ENCODE results near the gene IMPACT. TPM values are rescaled to one million over a fixed set of nuclear protein-coding genes. Genes with fewer than 3 reads are reported as not detected.

The IMPACT gene, protein sequence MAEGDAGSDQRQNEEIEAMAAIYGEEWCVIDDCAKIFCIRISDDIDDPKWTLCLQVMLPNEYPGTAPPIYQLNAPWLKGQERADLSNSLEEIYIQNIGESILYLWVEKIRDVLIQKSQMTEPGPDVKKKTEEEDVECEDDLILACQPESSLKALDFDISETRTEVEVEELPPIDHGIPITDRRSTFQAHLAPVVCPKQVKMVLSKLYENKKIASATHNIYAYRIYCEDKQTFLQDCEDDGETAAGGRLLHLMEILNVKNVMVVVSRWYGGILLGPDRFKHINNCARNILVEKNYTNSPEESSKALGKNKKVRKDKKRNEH
- 1 to 10 TPM; 6.7 to 9.3 TPM for total RNA-seq

DNA sequence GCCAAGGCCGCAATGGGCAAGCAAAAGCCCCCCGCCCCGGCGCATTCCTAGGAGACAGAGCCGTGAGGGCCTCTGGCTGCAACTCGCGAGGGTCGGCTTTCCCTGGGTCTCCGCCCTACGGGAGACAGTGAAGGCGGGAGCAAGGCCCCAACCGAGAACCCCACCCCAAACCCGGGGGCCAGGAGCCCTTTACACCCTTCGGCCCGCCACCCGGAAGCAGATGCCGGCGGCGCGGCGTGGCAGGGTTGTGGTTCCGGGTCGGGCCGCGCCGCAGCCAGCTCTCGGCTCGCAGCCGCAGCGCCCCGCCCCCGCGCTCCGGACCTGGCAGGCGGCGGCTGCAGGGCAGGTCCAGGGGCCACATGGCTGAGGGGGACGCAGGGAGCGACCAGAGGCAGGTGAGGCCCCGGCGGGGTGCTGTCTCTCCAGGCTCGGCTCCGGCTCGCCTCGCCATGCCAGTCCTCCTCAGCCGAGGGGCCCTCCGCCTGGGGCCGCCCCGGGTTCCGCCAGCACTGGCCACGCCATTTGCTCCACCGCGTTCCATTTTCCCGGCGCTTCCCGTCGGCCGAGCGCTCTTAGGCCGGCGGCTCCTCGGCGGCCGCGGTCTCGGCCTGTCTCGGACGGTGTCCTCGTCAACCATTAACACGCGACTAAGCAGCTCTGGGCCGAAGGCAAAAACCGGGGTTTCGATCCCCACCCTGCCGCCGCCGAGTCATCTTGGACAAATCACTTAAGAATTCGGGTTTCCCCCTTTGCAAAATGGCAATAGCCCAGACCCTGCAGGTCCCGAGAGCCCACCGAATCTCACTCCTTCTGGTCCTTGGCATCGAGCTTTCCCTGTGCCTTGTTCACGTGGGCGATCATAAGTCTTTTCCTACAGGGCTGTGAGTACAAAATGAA lies at the start of gene IMPACT:
Gene IMPACT (plus strand): TSS at position 273 of the 897 bp plus-strand sequence. CDS start 87 bp downstream, at position 360.
- peaks cover 26% of the 10 kb centered on the region for H3K27me3 Mint-ChIP-seq
- H3K36me3 Mint-ChIP-seq, result peaks cover 25% of the 10 kb centered on the region
- DNase-seq (peak; percentile 78), ATAC-seq (peak; percentile 96)
- H3K27ac Mint-ChIP-seq, result peak within 1 kb of the TSS; percentile 75
- H3K4me3 Mint-ChIP-seq, result peak within 1 kb of the TSS; percentile 82
- peaks cover 19% of the 10 kb centered on the region for H3K4me1 Mint-ChIP-seq
- H3K9me3 Mint-ChIP-seq (ENCODE audit: low read depth), result peaks cover 3% of the 10 kb centered on the region
- CTCF ChIA-PET, result interaction anchor here (0.7 to 1.4 kb wide), 4 partner anchors 10 to 62 kb away, joined by 3 to 5 read pairs (median 4); partner anchors contain the start of gene OSBPL1A

DNA sequence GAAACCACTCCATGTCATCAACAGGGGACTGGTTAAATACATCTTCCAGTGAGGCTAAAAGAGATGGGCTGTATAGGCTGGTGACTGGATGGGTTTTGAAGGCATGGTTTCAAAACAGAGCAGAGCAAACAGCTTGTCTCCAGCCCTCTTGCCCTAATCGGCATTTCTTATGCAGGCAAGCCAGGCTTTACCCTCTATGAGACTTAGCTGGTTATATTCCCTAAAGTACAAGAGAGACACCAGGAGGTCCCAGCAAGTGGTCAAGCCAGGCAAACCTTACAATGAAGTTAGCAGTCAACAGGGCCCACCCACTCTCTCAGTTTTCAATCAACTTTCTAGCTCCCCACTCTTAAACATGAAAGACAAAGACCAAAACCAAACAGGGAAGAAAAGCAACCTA lies 47.9 kb upstream of the IMPACT start:
- Mint-ChIP-seq H3K27me3 (no peaks in the 10 kb centered on the region), H3K27ac (no peak overlapping the region), H3K9me3 (ENCODE audit: low read depth) (no peaks in the 10 kb centered on the region), H3K4me3 (no peak overlapping the region), H3K4me1 (no peaks in the 10 kb centered on the region), H3K36me3 (no peaks in the 10 kb centered on the region)
- DNase-seq (no peak), ATAC-seq (no peak)
- CTCF ChIA-PET, result interaction anchor here (1.3 kb wide), 1 partner anchor 19 kb away, joined by 3 read pairs; no protein-coding TSS in a partner anchor

DNA sequence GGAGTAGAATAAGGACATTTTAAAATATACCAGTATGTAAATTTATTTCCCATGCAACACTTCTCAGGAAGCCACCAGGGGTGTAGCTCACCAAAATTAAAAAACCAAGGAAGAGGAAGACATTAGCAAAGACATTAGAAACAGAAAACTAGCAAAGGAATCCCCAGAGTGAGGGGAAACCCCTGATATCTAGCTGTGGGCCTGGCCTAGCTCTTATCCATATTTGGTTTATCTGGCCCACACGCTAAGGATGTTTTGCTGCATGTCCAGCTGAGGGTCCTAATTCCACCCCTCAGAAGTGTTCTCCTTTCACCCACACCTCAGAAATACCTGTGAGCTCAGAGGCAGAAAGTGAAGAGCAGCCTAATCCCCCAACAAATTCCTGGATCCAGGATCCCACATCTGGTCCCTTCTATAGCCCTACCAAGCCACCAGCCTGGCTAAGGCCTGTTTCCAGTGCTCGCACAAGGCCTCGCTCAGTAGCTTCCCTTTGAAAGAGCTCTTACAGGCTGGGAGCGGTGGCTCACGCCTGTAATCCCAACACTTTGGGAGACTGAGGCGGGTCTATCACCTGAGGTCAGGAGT lies 46.2 kb upstream of the IMPACT start:
- Mint-ChIP-seq H3K4me3 (no peak overlapping the region), H3K36me3 (no peaks in the 10 kb centered on the region), H3K27ac (no peak overlapping the region), H3K27me3 (no peaks in the 10 kb centered on the region), H3K9me3 (ENCODE audit: low read depth) (no peaks in the 10 kb centered on the region), H3K4me1 (no peaks in the 10 kb centered on the region)
- CTCF ChIA-PET, result no interaction called here
- DNase-seq, result no peak
- no peak for ATAC-seq

DNA sequence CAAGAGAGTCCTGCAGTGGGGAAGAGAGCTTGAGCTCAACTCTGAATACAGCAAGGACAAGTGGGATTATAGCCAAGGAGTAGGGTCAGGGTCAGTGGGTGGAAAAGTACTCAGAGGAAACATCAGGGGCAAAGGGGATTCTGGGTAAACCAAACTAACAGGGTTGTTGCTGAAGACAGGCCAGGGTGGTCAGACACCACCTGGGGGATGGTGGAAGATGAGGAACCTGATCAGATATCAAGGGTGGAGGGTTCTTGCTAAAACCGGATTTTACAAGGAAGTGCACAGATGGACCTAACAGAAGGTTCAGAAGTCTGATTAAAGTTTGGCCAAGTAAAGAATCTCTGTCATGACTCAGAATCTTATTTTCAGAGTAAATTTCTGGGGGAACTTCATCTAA lies 45.3 kb upstream of the IMPACT start:
- CTCF ChIA-PET, result no interaction called here
- no peak overlapping the region for H3K4me3 Mint-ChIP-seq
- no peak for ATAC-seq

DNA sequence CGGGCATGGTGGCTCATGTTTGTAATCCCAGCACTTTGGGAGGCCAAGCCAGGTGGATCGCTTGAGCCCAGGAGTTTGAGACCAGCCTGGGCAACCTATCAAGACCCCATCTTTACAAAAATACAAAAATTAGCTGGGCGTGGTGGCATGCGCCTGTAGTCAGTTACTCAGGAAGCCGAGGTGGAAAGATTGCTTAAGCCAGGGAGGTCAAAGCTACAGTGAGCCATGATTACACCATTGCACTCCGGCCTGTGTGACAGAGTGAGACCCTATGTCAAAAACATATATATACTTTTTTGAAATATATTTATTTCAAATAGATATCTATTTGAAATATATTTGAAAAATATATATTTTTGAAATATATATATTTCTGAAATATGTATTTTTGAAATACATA lies 39.8 kb upstream of the IMPACT start:
- no peaks in the 10 kb centered on the region for H3K4me1 Mint-ChIP-seq
- H3K27me3 Mint-ChIP-seq, result peaks cover 6% of the 10 kb centered on the region
- CTCF ChIA-PET, result no interaction called here
- no peak for DNase-seq
- H3K4me3 Mint-ChIP-seq, result no peak overlapping the region
- no peaks in the 10 kb centered on the region for H3K36me3 Mint-ChIP-seq
- no peak overlapping the region for H3K27ac Mint-ChIP-seq
- no peak for ATAC-seq
- no peaks in the 10 kb centered on the region for H3K9me3 Mint-ChIP-seq (ENCODE audit: low read depth)

More for the DNA sequence above, 45.3 kb upstream of the IMPACT start:
- Mint-ChIP-seq H3K4me1 (no peaks in the 10 kb centered on the region), H3K9me3 (ENCODE audit: low read depth) (no peaks in the 10 kb centered on the region), H3K27me3 (no peaks in the 10 kb centered on the region), H3K27ac (no peak overlapping the region), H3K36me3 (no peaks in the 10 kb centered on the region)
- no peak for DNase-seq

DNA sequence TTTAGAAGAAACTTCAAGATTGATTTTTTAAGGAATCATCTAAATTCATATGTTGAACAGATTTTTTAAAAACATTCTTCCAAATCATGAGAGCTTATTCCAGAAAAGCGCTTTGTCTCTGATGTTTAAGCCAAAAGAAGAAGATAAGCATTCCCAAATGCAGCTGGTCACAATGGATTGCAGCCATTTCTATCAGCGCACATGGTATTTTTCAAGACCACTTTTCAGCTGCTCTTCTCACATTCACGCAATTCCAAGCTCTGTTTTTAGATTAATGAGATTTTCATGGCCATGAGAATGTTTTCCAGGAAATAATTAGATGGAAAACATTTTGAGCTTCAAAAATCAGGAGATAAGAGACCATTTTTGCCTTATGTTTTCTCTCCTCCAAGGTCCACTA lies 37.5 kb upstream of the IMPACT start:
- CTCF ChIA-PET, result no interaction called here
- Mint-ChIP-seq H3K27me3 (peaks cover 8% of the 10 kb centered on the region), H3K4me3 (no peak overlapping the region), H3K4me1 (no peaks in the 10 kb centered on the region), H3K36me3 (no peaks in the 10 kb centered on the region), H3K27ac (no peak overlapping the region), H3K9me3 (ENCODE audit: low read depth) (no peaks in the 10 kb centered on the region)
- no peak for ATAC-seq
- DNase-seq, result no peak

DNA sequence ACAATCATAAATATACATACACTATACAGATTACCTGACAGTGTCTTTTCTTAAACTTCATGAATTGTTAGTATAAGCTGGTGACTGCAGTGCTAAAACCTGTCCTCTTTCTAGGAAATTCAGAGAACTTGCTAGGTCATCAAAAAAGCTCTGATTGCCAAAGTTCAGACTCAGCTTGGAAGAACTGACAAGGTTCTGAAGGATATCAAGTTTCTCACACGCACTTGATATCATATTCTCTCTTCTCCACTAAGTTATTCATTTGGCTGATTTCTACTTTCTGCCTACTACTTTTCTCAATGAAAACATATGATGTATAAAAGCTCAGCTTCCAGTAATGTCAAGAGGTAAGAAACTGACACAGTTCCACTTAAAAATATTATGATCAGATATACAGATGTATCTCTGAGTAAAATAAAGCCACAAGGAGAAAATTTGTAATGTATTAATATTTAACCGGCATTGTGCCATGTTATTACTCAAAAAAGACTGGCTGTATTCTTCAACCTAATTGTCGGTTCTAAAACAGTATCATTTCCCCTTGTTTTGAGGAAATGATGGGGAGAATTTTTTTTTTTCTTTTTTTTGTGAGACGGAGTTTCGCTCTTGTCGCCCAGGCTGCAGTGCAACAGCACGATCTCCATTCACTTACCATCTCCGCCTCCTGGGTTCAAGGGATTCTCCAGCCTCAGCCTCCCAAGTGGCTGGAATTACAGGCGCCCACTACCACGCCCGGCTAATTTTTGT lies 31.2 kb upstream of the IMPACT start:
- Mint-ChIP-seq H3K4me3 (no peak overlapping the region), H3K9me3 (ENCODE audit: low read depth) (no peaks in the 10 kb centered on the region), H3K27me3 (peaks cover 50% of the 10 kb centered on the region), H3K4me1 (peaks cover 10% of the 10 kb centered on the region), H3K27ac (no peak overlapping the region), H3K36me3 (no peaks in the 10 kb centered on the region)
- no peak for ATAC-seq
- DNase-seq, result no peak
- CTCF ChIA-PET, result no interaction called here

DNA sequence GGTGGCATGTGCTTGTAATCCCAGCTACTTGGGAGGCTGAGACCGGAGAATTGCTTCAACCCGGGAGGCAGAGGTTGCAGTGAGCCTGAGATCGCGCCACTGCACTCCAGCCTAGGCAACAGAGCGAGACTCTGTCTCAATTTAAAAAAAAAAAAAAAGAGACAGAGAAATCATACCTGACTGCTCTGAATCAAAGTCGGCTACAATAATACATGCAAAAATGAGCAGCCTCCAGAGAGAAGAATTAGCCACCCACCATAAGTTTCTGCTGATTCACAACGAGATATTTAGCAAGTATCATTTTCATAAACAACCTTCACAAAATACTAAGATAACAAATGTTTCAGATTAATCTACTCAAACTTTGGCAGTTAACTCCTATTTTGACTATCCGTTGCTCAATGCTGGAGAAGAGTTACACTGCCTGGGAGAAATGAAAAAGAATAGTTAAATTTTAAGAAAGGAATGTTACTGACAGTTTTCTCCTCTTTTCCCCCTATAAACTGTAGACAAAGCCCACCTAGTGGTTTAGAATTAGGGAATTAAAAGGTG lies 30.3 kb upstream of the IMPACT start:
- H3K36me3 Mint-ChIP-seq, result no peaks in the 10 kb centered on the region
- H3K27me3 Mint-ChIP-seq, result peaks cover 54% of the 10 kb centered on the region
- H3K4me1 Mint-ChIP-seq, result peaks cover 10% of the 10 kb centered on the region
- CTCF ChIA-PET, result no interaction called here
- H3K9me3 Mint-ChIP-seq (ENCODE audit: low read depth), result no peaks in the 10 kb centered on the region
- ATAC-seq (no peak), DNase-seq (no peak)
- H3K27ac Mint-ChIP-seq, result no peak overlapping the region
- no peak overlapping the region for H3K4me3 Mint-ChIP-seq

DNA sequence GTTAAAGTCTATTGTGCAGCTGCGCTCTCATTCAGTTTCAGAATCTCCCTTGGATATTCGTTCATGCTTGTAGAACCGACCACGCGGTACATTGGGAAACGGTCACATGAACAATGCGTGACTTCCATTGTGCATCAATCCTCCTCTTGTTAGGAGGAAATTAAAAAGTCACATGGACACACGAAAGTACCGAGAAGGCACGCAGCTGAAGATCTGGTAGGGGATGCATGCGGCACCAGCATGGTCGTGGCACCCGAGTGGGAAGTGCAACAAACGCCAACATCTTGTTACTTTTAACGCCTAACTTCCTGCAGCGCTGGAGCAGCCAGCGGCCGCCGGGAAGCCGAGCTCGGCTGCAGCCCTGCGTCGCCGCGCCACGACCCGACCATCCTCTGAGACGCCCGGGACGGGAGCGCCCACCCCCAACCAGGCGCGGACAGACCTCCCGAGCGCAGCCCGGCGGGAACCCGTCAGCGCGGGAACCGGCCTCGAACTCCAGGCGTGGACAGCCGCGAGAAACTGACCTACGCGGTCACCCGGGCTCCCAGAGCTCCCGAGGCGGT lies 29.3 kb upstream of the IMPACT start:
- Mint-ChIP-seq H3K9me3 (ENCODE audit: low read depth) (no peaks in the 10 kb centered on the region), H3K27me3 (peaks cover 59% of the 10 kb centered on the region), H3K4me1 (peaks cover 10% of the 10 kb centered on the region), H3K4me3 (peak overlapping the region; percentile 71), H3K36me3 (no peaks in the 10 kb centered on the region), H3K27ac (no peak overlapping the region)
- ATAC-seq (peak; percentile 52), DNase-seq (peak; percentile 41)
- CTCF ChIA-PET, result interaction anchor here (0.5 to 1.8 kb wide), 6 partner anchors 12 to 90 kb away, joined by 3 to 5 read pairs (median 3); no protein-coding TSS in a partner anchor

DNA sequence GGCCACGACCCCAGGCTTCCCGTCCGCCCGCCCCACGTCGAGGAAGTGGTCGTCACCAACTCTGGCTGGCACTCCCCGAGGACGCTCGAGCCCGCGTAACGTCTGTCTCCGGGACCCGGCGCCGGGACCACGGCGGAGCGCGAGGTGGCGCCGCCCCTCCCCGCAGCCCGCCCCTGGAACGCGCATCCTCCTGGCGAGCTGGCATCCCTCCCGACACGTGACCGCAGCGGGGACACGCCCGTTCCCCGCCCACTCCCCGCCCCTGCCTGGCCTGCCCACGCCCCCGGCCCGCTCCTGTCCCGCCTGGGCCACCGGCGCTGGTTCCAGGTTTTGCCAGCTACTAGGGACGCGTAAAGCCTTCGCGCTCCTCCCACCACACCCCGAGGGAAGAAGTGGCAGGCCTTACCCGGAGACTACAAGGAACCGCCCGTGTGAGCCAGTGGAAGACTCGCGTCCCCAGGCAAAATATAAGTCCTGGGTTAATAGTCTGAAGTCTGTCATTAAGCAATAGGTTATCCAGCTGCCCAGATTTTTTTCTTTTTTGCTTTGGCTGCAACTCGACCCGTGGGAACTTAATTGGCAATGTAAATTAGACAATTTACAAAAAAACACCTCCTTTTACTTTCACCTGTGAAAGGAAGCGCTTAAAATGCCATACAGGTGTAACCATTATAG lies 28.6 kb upstream of the IMPACT start, which contains the start of gene OSBPL1A:
Gene OSBPL1A (minus strand): TSS at position 131 of the 675 bp plus-strand sequence. CDS start 20,291 bp downstream, outside the sequence.
- H3K27me3 Mint-ChIP-seq, result peaks cover 61% of the 10 kb centered on the region
- H3K4me3 Mint-ChIP-seq, result peak within 1 kb of the TSS; percentile 71
- ATAC-seq (peak; percentile 91), DNase-seq (peak; percentile 77)
- H3K9me3 Mint-ChIP-seq (ENCODE audit: low read depth), result no peaks in the 10 kb centered on the region
- H3K36me3 Mint-ChIP-seq, result no peaks in the 10 kb centered on the region
- peaks cover 10% of the 10 kb centered on the region for H3K4me1 Mint-ChIP-seq
- CTCF ChIA-PET, result interaction anchor here (0.5 to 1.8 kb wide), 6 partner anchors 12 to 89 kb away, joined by 3 to 5 read pairs (median 3); no protein-coding TSS in a partner anchor
- H3K27ac Mint-ChIP-seq, result no peak within 1 kb of the TSS

DNA sequence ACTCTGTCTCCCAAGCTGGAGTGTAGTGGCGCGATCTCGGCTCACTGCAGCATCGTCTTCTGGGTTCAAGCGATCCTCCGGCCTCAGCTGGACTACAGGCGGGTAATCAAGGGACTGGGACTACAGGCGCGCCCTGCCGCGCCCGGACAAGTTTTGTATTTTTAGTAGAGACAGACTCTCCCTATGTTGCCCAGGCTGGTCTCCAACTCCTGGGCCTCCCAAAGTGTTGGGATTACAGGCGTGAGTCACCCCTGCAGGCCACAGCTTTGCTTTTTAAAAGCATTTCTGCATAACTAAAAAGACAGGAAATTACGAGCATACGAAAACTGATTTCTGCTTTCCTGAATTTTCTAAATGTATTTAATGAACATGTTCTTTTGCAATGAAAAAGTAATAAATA lies 27.9 kb upstream of the IMPACT start:
- H3K27me3 Mint-ChIP-seq, result peaks cover 60% of the 10 kb centered on the region
- CTCF ChIA-PET, result interaction anchor here (1.5 to 1.8 kb wide), 2 partner anchors 29 to 88 kb away, joined by 3 to 5 read pairs; no protein-coding TSS in a partner anchor
- H3K4me3 Mint-ChIP-seq, result no peak overlapping the region
- no peaks in the 10 kb centered on the region for H3K9me3 Mint-ChIP-seq (ENCODE audit: low read depth)
- no peak overlapping the region for H3K27ac Mint-ChIP-seq
- DNase-seq, result no peak
- ATAC-seq, result no peak
- no peaks in the 10 kb centered on the region for H3K36me3 Mint-ChIP-seq
- peaks cover 10% of the 10 kb centered on the region for H3K4me1 Mint-ChIP-seq

DNA sequence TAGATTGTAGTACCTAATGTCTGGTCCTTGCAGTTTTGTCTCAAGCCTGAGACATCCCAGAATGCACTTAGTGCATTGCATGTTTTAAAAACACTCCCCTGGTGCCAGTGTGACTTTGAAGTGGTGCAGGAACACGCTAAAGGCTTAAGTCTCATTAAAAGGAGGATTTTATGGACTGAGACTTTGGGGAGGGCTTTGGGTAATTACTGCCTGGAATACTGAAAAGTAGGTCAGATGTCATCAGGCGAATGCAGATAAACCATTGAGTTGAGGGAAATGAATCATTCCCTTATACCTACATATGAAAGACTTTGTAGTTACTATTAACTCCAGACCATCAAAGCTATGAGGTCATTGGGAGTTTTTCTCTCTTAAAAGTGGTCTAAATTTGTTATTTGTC lies 25.9 kb upstream of the IMPACT start:
- H3K27ac Mint-ChIP-seq, result no peak overlapping the region
- ATAC-seq (no peak), DNase-seq (no peak)
- H3K36me3 Mint-ChIP-seq, result no peaks in the 10 kb centered on the region
- H3K4me3 Mint-ChIP-seq, result no peak overlapping the region
- CTCF ChIA-PET, result interaction anchor here (0.7 kb wide), 1 partner anchor 8 kb away, joined by 3 read pairs; no protein-coding TSS in a partner anchor
- peaks cover 10% of the 10 kb centered on the region for H3K4me1 Mint-ChIP-seq
- no peaks in the 10 kb centered on the region for H3K9me3 Mint-ChIP-seq (ENCODE audit: low read depth)
- peaks cover 55% of the 10 kb centered on the region for H3K27me3 Mint-ChIP-seq
